HCT116 (cell line): ENCODE data around the gene METTL6. TPM values are rescaled to one million over a fixed set of nuclear protein-coding genes. Genes with fewer than 3 reads are reported as not detected.

Source experiments
- total RNA-seq: library from RNA; stranded (reverse); gene quantifications from one replicate; pipeline ENCODE4 v1.2.1, GENCODE V29; 2021; ENCODE audit not compliant: unreplicated experiment

Gene METTL6
- total RNA-seq, 1 experiment from 2014 or later: 14.7 TPM

Other genes starting within 250 kb of the METTL6 start
- 27.7 TPM for gene CAPN7, start 221.3 kb downstream of the METTL6 start, total RNA-seq
- gene SH3BP5, start 95.0 kb downstream of the METTL6 start, total RNA-seq: 13.9 TPM
- gene EAF1, start 54 bp upstream of the METTL6 start, total RNA-seq: 32.1 TPM
- gene COLQ, start 94.2 kb upstream of the METTL6 start, total RNA-seq: 1.9 TPM
- gene HACL1, start 174.0 kb upstream of the METTL6 start, total RNA-seq: 20.5 TPM
- gene BTD, start 174.2 kb upstream of the METTL6 start, total RNA-seq: 5.0 TPM